ENCODE data around the gene RXRA.

The RXRA gene

GRCh38 chr9:134325813-134326723 lies at the start of gene RXRA:
Gene RXRA (plus strand): TSS chr9:134326455. CDS start chr9:134326632, 177 bp downstream.
- DNase-seq, result no peak

- no peak for DNase-seq
Observed at GRCh38 chr9:134278286-134278685, 48.0 kb upstream of the RXRA start.

- DNase-seq, result no peak
Observed at GRCh38 chr9:134278974-134279640, 47.1 kb upstream of the RXRA start.

GRCh38 chr9:134282138-134282650 lies 44.1 kb upstream of the RXRA start:
- no peak for DNase-seq

- DNase-seq, result no peak
Observed at GRCh38 chr9:134283111-134283515, 43.1 kb upstream of the RXRA start.

- no peak for DNase-seq
Observed at GRCh38 chr9:134283692-134284265, 42.5 kb upstream of the RXRA start.

- no peak for DNase-seq
Observed at GRCh38 chr9:134284273-134284672, 42.0 kb upstream of the RXRA start.

GRCh38 chr9:134284741-134285140 lies 41.5 kb upstream of the RXRA start:
- DNase-seq, result no peak

GRCh38 chr9:134285215-134285845 lies 40.9 kb upstream of the RXRA start:
- DNase-seq, result no peak

GRCh38 chr9:134286471-134287245 lies 39.6 kb upstream of the RXRA start:
- DNase-seq, result no peak

GRCh38 chr9:134287591-134288491 lies 38.4 kb upstream of the RXRA start:
- DNase-seq, result no peak

GRCh38 chr9:134288746-134289145 lies 37.5 kb upstream of the RXRA start:
- DNase-seq, result no peak

GRCh38 chr9:134289241-134289875 lies 36.9 kb upstream of the RXRA start:
- no peak for DNase-seq

- no peak for DNase-seq
Observed at GRCh38 chr9:134290603-134291451, 35.4 kb upstream of the RXRA start.

- no peak for DNase-seq
Observed at GRCh38 chr9:134291452-134291881, 34.8 kb upstream of the RXRA start.

GRCh38 chr9:134291961-134292871 lies 34.0 kb upstream of the RXRA start:
- no peak for DNase-seq

- DNase-seq, result no peak
Observed at GRCh38 chr9:134293031-134293521, 33.2 kb upstream of the RXRA start.

GRCh38 chr9:134293611-134294152 lies 32.6 kb upstream of the RXRA start:
- no peak for DNase-seq
